ENCODE results near the gene TOX3.

GRCh38 chr16:52521570-52521969, 25.4 kb downstream of the TOX3 start:
- TF ChIP-seq CTCF (IDR thresholded peaks at IDR 0.05; ENCODE audit: insufficient read depth, low read length, poor library complexity, severe bottlenecking) (no peak), EZH2phosphoT487 (conservative IDR thresholded peaks at IDR 0.05; ENCODE audit: low read length) (no peak)

All from SU-DHL-6 (cell line).